Activated naive CD8-positive, alpha-beta T cell (primary cell): ENCODE data around the gene ZNF32.

ENCODE experiments used
- H3K27ac Mint-ChIP-seq: one replicate; pipeline ENCODE4 v1.8.0; 2021; ENCODE audit warnings: mixed read lengths
- H3K27me3 Mint-ChIP-seq: one replicate; pipeline ENCODE4 v1.8.0; 2021; ENCODE audit warnings: mixed read lengths
- H3K36me3 Mint-ChIP-seq: one replicate; pipeline ENCODE4 v1.8.0; 2021; ENCODE audit warnings: mixed read lengths
- H3K4me1 Mint-ChIP-seq: one replicate; pipeline ENCODE4 v1.8.0; 2021; ENCODE audit warnings: low read depth, mixed read lengths
- H3K4me3 Mint-ChIP-seq: one replicate; pipeline ENCODE4 v1.8.0; 2021; ENCODE audit warnings: mild to moderate bottlenecking, mixed read lengths
- H3K9me3 Mint-ChIP-seq: one replicate; pipeline ENCODE4 v1.8.0; 2021; ENCODE audit warnings: low read depth, mixed read lengths

The ZNF32 gene

DNA sequence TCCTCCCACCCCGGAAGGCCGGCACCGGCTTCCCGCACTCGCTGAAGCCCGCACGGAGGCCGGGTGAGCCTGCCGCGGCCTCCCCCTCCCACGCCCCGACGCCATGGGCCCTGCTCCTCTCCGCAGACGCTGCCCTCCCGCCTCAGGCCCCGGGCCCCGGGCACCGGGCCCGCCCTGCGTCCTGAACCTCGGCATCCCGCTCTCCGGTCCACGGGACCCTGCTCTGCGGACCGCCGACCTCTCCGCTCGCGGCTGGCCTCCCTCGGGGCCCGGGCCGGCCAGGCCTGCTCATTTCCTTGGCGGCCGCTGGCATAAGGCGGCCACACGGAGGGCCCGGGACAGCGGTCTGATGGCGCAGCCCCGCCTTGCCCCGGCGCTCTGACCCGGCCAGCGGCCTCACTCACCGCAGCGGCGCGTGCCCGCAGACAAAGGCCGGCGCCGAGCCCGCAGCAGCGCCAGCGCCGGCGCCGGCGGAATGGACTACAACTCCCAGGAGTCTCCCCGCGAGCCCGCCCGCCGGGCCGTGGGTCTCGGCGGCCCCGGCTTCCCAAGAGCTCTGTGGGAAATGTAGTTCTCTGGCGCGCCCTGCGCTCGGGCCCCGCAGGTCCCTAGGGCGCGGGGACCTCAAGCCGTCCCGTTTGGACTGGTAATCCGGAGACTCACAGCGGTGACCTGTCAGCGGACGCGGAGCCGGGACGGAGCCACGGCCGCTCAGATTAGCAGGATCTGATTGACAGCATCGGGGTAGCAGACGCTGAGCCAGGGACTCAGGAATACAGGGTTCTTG is at the start of gene ZNF32:
ZNF32 (minus strand) TSS at position 484 of the 787 bp plus-strand sequence. CDS start 2,748 bp downstream, outside the sequence.
- Mint-ChIP-seq H3K4me1 (peaks cover 16% of the 10 kb centered on the region), H3K27ac (peak within 1 kb of the TSS; percentile 98), H3K9me3 (peaks cover 12% of the 10 kb centered on the region), H3K4me3 (peak within 1 kb of the TSS; percentile 95), H3K27me3 (no peaks in the 10 kb centered on the region), H3K36me3 (peaks cover 27% of the 10 kb centered on the region)

GRCh38 chr10:43698156-43698555 is 49.5 kb upstream of the ZNF32 start:
- Mint-ChIP-seq H3K27me3 (no peaks in the 10 kb centered on the region), H3K27ac (no peak overlapping the region), H3K4me1 (no peaks in the 10 kb centered on the region), H3K4me3 (no peak overlapping the region), H3K9me3 (no peaks in the 10 kb centered on the region), H3K36me3 (no peaks in the 10 kb centered on the region)

- H3K4me1 Mint-ChIP-seq = no peaks in the 10 kb centered on the region
- no peak overlapping the region for H3K4me3 Mint-ChIP-seq
- no peaks in the 10 kb centered on the region for H3K36me3 Mint-ChIP-seq
- H3K27ac Mint-ChIP-seq = no peak overlapping the region
- H3K27me3 Mint-ChIP-seq = peaks cover 4% of the 10 kb centered on the region
- no peaks in the 10 kb centered on the region for H3K9me3 Mint-ChIP-seq
These were observed 48.3 kb upstream of the ZNF32 start for GRCh38 chr10:43696909-43697483.

GRCh38 chr10:43695730-43696129 is 47.0 kb upstream of the ZNF32 start:
- no peak overlapping the region for H3K27ac Mint-ChIP-seq
- H3K4me3 Mint-ChIP-seq = no peak overlapping the region
- H3K9me3 Mint-ChIP-seq = no peaks in the 10 kb centered on the region
- H3K4me1 Mint-ChIP-seq = no peaks in the 10 kb centered on the region
- no peaks in the 10 kb centered on the region for H3K36me3 Mint-ChIP-seq
- peaks cover 6% of the 10 kb centered on the region for H3K27me3 Mint-ChIP-seq

DNA sequence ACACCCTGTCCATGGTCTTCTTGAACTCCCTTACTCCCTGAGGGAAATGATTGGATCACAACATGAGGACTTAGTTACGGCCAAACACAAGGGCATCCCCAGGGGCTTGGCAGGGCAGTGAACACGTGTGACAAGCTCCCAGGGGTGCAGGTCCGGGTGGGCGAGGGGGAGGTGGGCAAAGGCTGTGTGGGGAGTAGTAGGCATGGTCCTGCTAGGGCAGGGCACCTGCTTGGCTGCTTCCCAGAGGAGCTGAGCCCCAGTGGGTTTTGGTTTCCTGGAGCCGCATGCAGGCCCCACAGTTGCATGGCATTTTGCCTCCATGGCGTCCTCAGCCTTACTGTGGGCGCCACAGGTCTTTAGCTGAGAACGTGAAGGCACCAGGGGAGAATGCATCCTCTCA is 46.6 kb upstream of the ZNF32 start:
- H3K4me1 Mint-ChIP-seq = no peaks in the 10 kb centered on the region
- peaks cover 6% of the 10 kb centered on the region for H3K27me3 Mint-ChIP-seq
- no peak overlapping the region for H3K27ac Mint-ChIP-seq

GRCh38 chr10:43694526-43694925 is 45.8 kb upstream of the ZNF32 start:
- H3K36me3 Mint-ChIP-seq = no peaks in the 10 kb centered on the region
- H3K4me1 Mint-ChIP-seq = peaks cover 3% of the 10 kb centered on the region
- no peak overlapping the region for H3K27ac Mint-ChIP-seq
- H3K27me3 Mint-ChIP-seq = peaks cover 6% of the 10 kb centered on the region
- H3K9me3 Mint-ChIP-seq = no peaks in the 10 kb centered on the region
- no peak overlapping the region for H3K4me3 Mint-ChIP-seq

More for the DNA sequence above, 46.6 kb upstream of the ZNF32 start:
- no peaks in the 10 kb centered on the region for H3K36me3 Mint-ChIP-seq
- no peaks in the 10 kb centered on the region for H3K9me3 Mint-ChIP-seq
- no peak overlapping the region for H3K4me3 Mint-ChIP-seq

- peaks cover 4% of the 10 kb centered on the region for H3K4me1 Mint-ChIP-seq
- no peak overlapping the region for H3K4me3 Mint-ChIP-seq
- H3K36me3 Mint-ChIP-seq = no peaks in the 10 kb centered on the region
- H3K27me3 Mint-ChIP-seq = peaks cover 7% of the 10 kb centered on the region
- H3K27ac Mint-ChIP-seq = no peak overlapping the region
- H3K9me3 Mint-ChIP-seq = no peaks in the 10 kb centered on the region
These were observed 44.9 kb upstream of the ZNF32 start for GRCh38 chr10:43693602-43694001.

GRCh38 chr10:43692051-43692825 is 43.6 kb upstream of the ZNF32 start:
- Mint-ChIP-seq H3K27ac (no peak overlapping the region), H3K36me3 (no peaks in the 10 kb centered on the region), H3K27me3 (peaks cover 10% of the 10 kb centered on the region), H3K4me3 (no peak overlapping the region), H3K4me1 (peaks cover 7% of the 10 kb centered on the region), H3K9me3 (no peaks in the 10 kb centered on the region)

GRCh38 chr10:43691485-43691884 is 42.8 kb upstream of the ZNF32 start:
- Mint-ChIP-seq H3K4me1 (peaks cover 7% of the 10 kb centered on the region), H3K27me3 (peaks cover 10% of the 10 kb centered on the region), H3K27ac (no peak overlapping the region), H3K4me3 (no peak overlapping the region), H3K9me3 (no peaks in the 10 kb centered on the region), H3K36me3 (no peaks in the 10 kb centered on the region)

DNA sequence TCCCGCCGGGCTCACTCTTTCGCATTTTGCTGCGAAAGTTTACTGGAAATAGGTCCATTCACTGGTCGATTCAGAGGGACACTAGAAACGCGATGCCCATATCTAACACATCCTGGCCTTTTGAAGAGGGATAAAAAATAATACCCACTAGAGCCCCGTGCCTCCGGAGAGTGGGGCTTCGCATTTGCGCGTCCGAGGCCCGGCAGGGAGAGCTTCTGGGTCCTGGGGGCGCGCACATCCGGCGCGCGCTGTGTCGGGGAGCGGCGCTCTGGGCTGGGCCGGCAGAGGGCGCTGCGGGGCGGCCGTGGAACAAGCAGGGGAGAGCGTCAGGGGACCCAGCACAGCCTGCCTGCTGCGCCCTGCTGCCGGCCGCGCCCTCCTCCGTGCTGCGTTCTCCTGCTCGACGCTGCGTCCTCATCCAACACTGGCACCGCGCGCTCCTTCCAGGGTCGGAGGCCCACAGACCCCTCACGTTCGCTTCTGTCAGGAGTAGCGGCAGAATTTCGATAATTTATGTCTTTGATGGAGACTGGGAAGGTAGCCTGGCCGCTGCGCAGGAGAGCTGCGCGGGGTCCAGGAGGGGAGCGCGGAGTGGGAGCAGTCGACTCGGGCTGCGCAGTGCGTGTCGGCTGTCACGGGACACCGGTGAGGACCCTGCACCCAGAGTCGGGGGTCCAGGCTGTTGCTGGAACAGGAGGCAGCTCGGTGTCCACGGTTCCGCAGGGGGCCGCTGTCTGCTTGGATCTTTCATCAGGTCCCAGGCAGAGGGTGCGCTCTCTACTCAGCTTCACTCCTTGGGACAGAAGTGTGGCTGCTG is 41.5 kb upstream of the ZNF32 start:
- no peaks in the 10 kb centered on the region for H3K36me3 Mint-ChIP-seq
- H3K27ac Mint-ChIP-seq = peak overlapping the region; percentile 30
- no peaks in the 10 kb centered on the region for H3K9me3 Mint-ChIP-seq
- H3K27me3 Mint-ChIP-seq = peaks cover 10% of the 10 kb centered on the region
- peak overlapping the region; percentile 88 for H3K4me3 Mint-ChIP-seq
- H3K4me1 Mint-ChIP-seq = peaks cover 7% of the 10 kb centered on the region

- H3K9me3 Mint-ChIP-seq = no peaks in the 10 kb centered on the region
- H3K27me3 Mint-ChIP-seq = peaks cover 10% of the 10 kb centered on the region
- peak overlapping the region; percentile 30 for H3K27ac Mint-ChIP-seq
- H3K36me3 Mint-ChIP-seq = no peaks in the 10 kb centered on the region
- H3K4me1 Mint-ChIP-seq = peaks cover 7% of the 10 kb centered on the region
- H3K4me3 Mint-ChIP-seq = peak overlapping the region; percentile 88
These were observed 40.9 kb upstream of the ZNF32 start for GRCh38 chr10:43689618-43689954.

DNA sequence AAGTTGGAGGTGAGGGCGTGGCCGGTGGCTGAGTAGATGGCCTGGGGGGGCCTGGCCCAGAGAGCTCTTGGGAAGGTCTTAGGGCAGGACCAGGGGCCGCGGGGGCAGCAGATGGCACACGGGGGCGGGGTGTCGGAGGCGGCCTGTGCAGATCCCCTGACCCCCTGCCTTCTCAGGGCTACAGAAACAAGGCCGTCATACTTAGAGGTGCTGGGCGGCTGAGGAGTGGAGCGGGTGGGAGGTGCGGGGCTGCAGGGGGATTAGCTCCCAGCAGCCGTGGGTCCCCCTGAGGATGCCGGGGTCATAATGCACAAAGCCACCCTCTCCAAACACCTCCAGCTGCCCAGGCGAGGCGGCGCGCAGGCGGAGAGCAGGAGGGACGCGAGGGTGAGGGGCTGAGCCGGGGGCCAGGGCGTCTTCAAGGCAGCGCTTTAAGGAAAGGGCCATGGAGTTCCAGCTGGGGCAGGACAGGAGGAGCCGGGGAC is 40.4 kb upstream of the ZNF32 start:
- Mint-ChIP-seq H3K36me3 (no peaks in the 10 kb centered on the region), H3K4me1 (peaks cover 7% of the 10 kb centered on the region), H3K4me3 (peak overlapping the region; percentile 88), H3K27me3 (peaks cover 10% of the 10 kb centered on the region), H3K9me3 (no peaks in the 10 kb centered on the region), H3K27ac (no peak overlapping the region)

DNA sequence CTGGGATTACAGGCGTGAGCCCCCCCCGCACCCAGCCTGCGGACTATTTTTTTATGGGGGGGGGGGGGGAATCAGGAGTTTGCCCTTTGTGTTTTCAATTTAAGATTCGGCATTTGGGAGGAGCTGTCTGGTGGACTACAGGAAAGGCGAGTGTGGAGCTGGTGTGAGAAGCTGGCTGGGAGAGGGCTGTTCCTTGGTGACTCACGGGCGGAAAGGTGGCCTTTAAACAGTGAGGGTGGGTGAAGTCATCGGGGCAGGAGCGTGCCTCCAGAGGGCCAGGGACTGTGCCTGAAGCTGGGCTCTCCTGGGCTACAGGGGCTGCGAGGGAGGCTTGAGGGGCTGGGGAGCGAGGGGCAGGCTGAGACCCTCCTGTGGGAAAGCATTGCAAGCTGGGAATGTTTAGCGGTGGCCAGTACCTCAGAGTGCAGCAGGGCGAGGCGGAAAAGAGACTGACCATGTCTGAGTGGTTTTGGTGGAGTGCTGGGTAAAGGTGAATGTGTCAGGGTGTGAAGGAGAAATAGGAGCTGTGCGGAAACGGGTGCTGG is 39.7 kb upstream of the ZNF32 start:
- Mint-ChIP-seq H3K36me3 (no peaks in the 10 kb centered on the region), H3K27me3 (peaks cover 10% of the 10 kb centered on the region), H3K4me1 (peaks cover 7% of the 10 kb centered on the region), H3K4me3 (peak overlapping the region; percentile 74), H3K27ac (no peak overlapping the region), H3K9me3 (no peaks in the 10 kb centered on the region)

DNA sequence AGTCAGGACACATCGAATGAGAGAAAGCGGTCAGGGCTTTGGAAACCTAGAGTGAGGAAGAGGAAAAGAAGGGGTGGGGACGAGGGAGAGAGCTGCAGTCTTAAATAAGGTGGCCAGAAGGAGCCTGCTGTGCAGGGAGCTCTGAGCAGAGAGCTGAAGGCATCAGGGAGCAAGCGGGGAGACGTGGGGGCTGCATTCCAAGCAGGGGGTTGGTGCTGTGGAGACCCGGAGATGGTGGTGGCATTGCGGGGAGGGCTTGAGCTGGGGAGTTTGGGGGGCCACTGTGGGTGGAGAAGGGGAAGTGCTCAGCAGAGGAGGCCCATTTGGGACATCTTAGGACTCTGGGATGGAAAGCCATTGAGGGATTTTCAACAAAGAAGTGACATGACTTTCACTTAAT is 38.7 kb upstream of the ZNF32 start:
- Mint-ChIP-seq H3K27me3 (peaks cover 12% of the 10 kb centered on the region), H3K9me3 (no peaks in the 10 kb centered on the region), H3K4me3 (peak overlapping the region; percentile 74), H3K27ac (no peak overlapping the region), H3K36me3 (no peaks in the 10 kb centered on the region), H3K4me1 (peaks cover 7% of the 10 kb centered on the region)
